H9 (cell line): ENCODE measurements around the gene NPAS2. TPM values are rescaled to one million over a fixed set of nuclear protein-coding genes. Genes with fewer than 3 reads are reported as not detected.

Source experiments
- DNase-seq: peaks from one replicate; pipeline ENCODE4 v3.0.0-alpha.2; 2017
- H2AFZ ChIP-seq: one replicate; pipeline ENCODE4 v1.6.1; 2013; ENCODE audit warnings: mild to moderate bottlenecking, low read length, control low read depth, moderate library complexity
- H2AK5ac ChIP-seq: 2 replicates; pipeline ENCODE4 v1.6.1; 2013; ENCODE audit warnings: low read length, control low read depth, mixed read lengths; ENCODE audit not compliant: insufficient read length
- H2BK120ac ChIP-seq: one replicate; pipeline ENCODE4 v1.6.1; 2013; ENCODE audit warnings: low read depth, mild to moderate bottlenecking, low read length, control low read depth, inconsistent platforms; ENCODE audit not compliant: poor library complexity, severe bottlenecking
- H2BK12ac ChIP-seq: 2 replicates; pipeline ENCODE4 v1.6.1; 2013; ENCODE audit warnings: low read length, control low read depth, mixed read lengths, low read depth; ENCODE audit not compliant: insufficient read length
- H2BK15ac ChIP-seq: 2 replicates; pipeline ENCODE4 v1.6.1; 2013; ENCODE audit warnings: low read depth, low read length, control low read depth
- H2BK20ac ChIP-seq: one replicate; pipeline ENCODE4 v1.6.1; 2013; ENCODE audit warnings: low read depth, mild to moderate bottlenecking, low read length, control low read depth, inconsistent platforms; ENCODE audit not compliant: poor library complexity, severe bottlenecking
- H2BK5ac ChIP-seq: 2 replicates; pipeline ENCODE4 v1.6.1; 2013; ENCODE audit warnings: low read length, control low read depth, mixed read lengths; ENCODE audit not compliant: insufficient read length
- H3K14ac ChIP-seq: 2 replicates; pipeline ENCODE4 v1.6.1; 2013; ENCODE audit warnings: low read length, control low read depth; ENCODE audit not compliant: insufficient read depth
- H3K18ac ChIP-seq: 2 replicates; pipeline ENCODE4 v1.6.1; 2013; ENCODE audit warnings: low read depth, mild to moderate bottlenecking, mixed read lengths, low read length, control low read depth; ENCODE audit not compliant: insufficient read length
- H3K23ac ChIP-seq: 2 replicates; pipeline ENCODE4 v1.6.1; 2013; ENCODE audit warnings: low read length, control low read depth, mixed read lengths, low read depth; ENCODE audit not compliant: insufficient read length
- H3K23me2 ChIP-seq: 2 replicates; pipeline ENCODE4 v1.6.1; 2013; ENCODE audit warnings: low read depth, mild to moderate bottlenecking, mixed read lengths, low read length, control low read depth; ENCODE audit not compliant: insufficient read length, poor library complexity, severe bottlenecking
- H3K27ac ChIP-seq: 2 replicates; pipeline ENCODE4 v1.5.1; 2013; ENCODE audit warnings: low read length, control low read depth, mixed read lengths, low read depth; ENCODE audit not compliant: insufficient read length
- H3K27me3 ChIP-seq: 2 replicates; pipeline ENCODE4 v1.6.1; 2013; ENCODE audit warnings: low read length, control low read depth, inconsistent platforms; ENCODE audit not compliant: insufficient read depth
- H3K4ac ChIP-seq: 2 replicates; pipeline ENCODE4 v1.6.1; 2013; ENCODE audit warnings: low read depth, mild to moderate bottlenecking, control low read depth, inconsistent platforms, low read length, moderate library complexity
- H3K4me1 ChIP-seq: 2 replicates; pipeline ENCODE4 v1.6.1; 2013; ENCODE audit warnings: low read length, control low read depth, inconsistent platforms; ENCODE audit not compliant: insufficient read depth
- H3K4me2 ChIP-seq: 2 replicates; pipeline ENCODE4 v1.6.1; 2013; ENCODE audit warnings: low read length, control low read depth, mixed read lengths; ENCODE audit not compliant: insufficient read length, insufficient read depth
- H3K56ac ChIP-seq: 2 replicates; pipeline ENCODE4 v1.6.1; 2013; ENCODE audit warnings: low read depth, mild to moderate bottlenecking, mixed read lengths, low read length, control low read depth; ENCODE audit not compliant: insufficient read length
- H3K79me1 ChIP-seq: 2 replicates; pipeline ENCODE4 v1.6.1; 2013; ENCODE audit warnings: low read depth, mild to moderate bottlenecking, moderate library complexity, low read length, control low read depth, inconsistent platforms; ENCODE audit not compliant: insufficient read depth, poor library complexity, severe bottlenecking
- H3K79me2 ChIP-seq: 2 replicates; pipeline ENCODE4 v1.6.1; 2013; ENCODE audit warnings: low read length, control low read depth, inconsistent platforms; ENCODE audit not compliant: insufficient read depth
- H3K9ac ChIP-seq: 2 replicates; pipeline ENCODE4 v1.6.1; 2013; ENCODE audit warnings: low read length, control low read depth, mixed read lengths; ENCODE audit not compliant: insufficient read length; ENCODE audit errors: extremely low read depth
- H3K9me3 ChIP-seq: one replicate; pipeline ENCODE4 v1.6.1; 2013; ENCODE audit warnings: low read depth, low read length, inconsistent platforms; ENCODE audit not compliant: control insufficient read depth
- H3T11ph ChIP-seq: one replicate; pipeline ENCODE4 v1.6.1; 2013; ENCODE audit warnings: mild to moderate bottlenecking, low read length, control low read depth, inconsistent platforms
- H4K20me1 ChIP-seq: one replicate; pipeline ENCODE4 v1.6.1; 2013; ENCODE audit not compliant: control insufficient read depth, insufficient read length, insufficient read depth
- H4K5ac ChIP-seq: 2 replicates; pipeline ENCODE4 v1.6.1; 2013; ENCODE audit warnings: low read depth, mild to moderate bottlenecking, mixed read lengths, low read length, control low read depth; ENCODE audit not compliant: insufficient read length
- H4K8ac ChIP-seq: replicated peaks from 2 replicates; pipeline ENCODE4 v1.6.1; 2013; ENCODE audit warnings: low read length, control low read depth, mixed read lengths, low read depth; ENCODE audit not compliant: insufficient read length
- H4K91ac ChIP-seq: 2 replicates; pipeline ENCODE4 v1.6.1; 2013; ENCODE audit warnings: low read depth, mild to moderate bottlenecking, moderate library complexity, mixed read lengths, low read length, control low read depth; ENCODE audit not compliant: insufficient read length
- H3K27ac Mint-ChIP-seq, 3 experiments: 2 replicates in 2 of 3; 3 replicates in 1 of 3; pipeline ENCODE4 v1.8.0; 2020 to 2021; ENCODE audit warnings: mixed read lengths in 3 of 3, mild to moderate bottlenecking in 1 of 3, moderate library complexity in 1 of 3
- H3K27me3 Mint-ChIP-seq: 2 replicates; pipeline ENCODE4 v1.8.0; 2021; ENCODE audit warnings: low read depth, mild to moderate bottlenecking, moderate library complexity, mixed read lengths
- H3K36me3 Mint-ChIP-seq, 3 experiments: 2 replicates in 2 of 3; 3 replicates in 1 of 3; pipeline ENCODE4 v1.8.0; 2020 to 2021; ENCODE audit warnings: low read depth in 3 of 3, mixed read lengths in 3 of 3; ENCODE audit not compliant: insufficient read depth in 1 of 3
- H3K4me1 Mint-ChIP-seq, 2 experiments: 2 replicates each; pipeline ENCODE4 v1.8.0; 2020; ENCODE audit warnings: mixed read lengths in 2 of 2
- H3K4me3 Mint-ChIP-seq, 2 experiments: 2 replicates in 1 of 2; 3 replicates in 1 of 2; pipeline ENCODE4 v1.8.0; 2020 to 2021; ENCODE audit warnings: mild to moderate bottlenecking in 2 of 2, mixed read lengths in 2 of 2, moderate library complexity in 1 of 2
- H3K9me3 Mint-ChIP-seq, 2 experiments: 2 replicates in 1 of 2; 3 replicates in 1 of 2; pipeline ENCODE4 v1.8.0; 2020; ENCODE audit warnings: mild to moderate bottlenecking in 2 of 2, mixed read lengths in 2 of 2, moderate library complexity in 1 of 2
- CTCF ChIP-seq: fragments of 200-600 bp; sonication (generic); conservative IDR thresholded peaks from 3 replicates; pipeline ENCODE4 v1.8.0; 2021; ENCODE audit warnings: antibody characterized with exemption, mild to moderate bottlenecking
- WGBS: extraction: QIAGEN DNeasy Blood & Tissue Kit; methylation state at CpG from one replicate; pipeline ENCODE4 v1.1.7; 2013; ENCODE audit warnings: missing lambda C conversion rate, low lambda C conversion rate, mixed read lengths; ENCODE audit not compliant: insufficient read length; ENCODE audit errors: extremely low coverage; 5-methylcytosine and 5-hydroxymethylcytosine counted together
- total RNA-seq: library from RNA; stranded (reverse); gene quantifications from 2 replicates; pipeline ENCODE4 v1.2.1, GENCODE V29; 2021

Gene NPAS2
- total RNA-seq, 1 experiment from 2014 or later: 1.3 TPM

- H3K27me3 Mint-ChIP-seq: peaks cover 4% of the 10 kb centered on the region
- no peak overlapping the region for H4K91ac ChIP-seq
- H2BK5ac ChIP-seq: no peak overlapping the region
- H3T11ph ChIP-seq: no peak overlapping the region
- H3K14ac ChIP-seq: no peak overlapping the region
- H3K23me2 ChIP-seq: no peaks in the 10 kb centered on the region
- H2BK15ac ChIP-seq: no peak overlapping the region
- no peak overlapping the region for H3K56ac ChIP-seq
- no peak overlapping the region for H4K8ac ChIP-seq
- TF ChIP-seq CTCF: no peak
- H3K4me1 Mint-ChIP-seq: peaks cover 14 to 20% of the 10 kb centered on the region in 2 experiments
- H3K9me3 Mint-ChIP-seq: no peaks in the 10 kb centered on the region; a peak in 1 of 5 replicates
- no peak overlapping the region for H3K9ac ChIP-seq
- H2AK5ac ChIP-seq: no peak overlapping the region
- H3K9me3 ChIP-seq: no peaks in the 10 kb centered on the region
- H3K4me2 ChIP-seq: no peak overlapping the region
- H3K23ac ChIP-seq: no peak overlapping the region
- no peak overlapping the region for H2BK12ac ChIP-seq
- H3K27ac Mint-ChIP-seq: no peak overlapping the region
- no peaks in the 10 kb centered on the region for H3K4me1 ChIP-seq
- no peak for DNase-seq
- no peaks in the 10 kb centered on the region for H3K79me1 ChIP-seq
- no CpG with 5 or more reads among the region's 11 CpGs for WGBS
- H2BK120ac ChIP-seq: no peak overlapping the region
- no peaks in the 10 kb centered on the region for H3K27me3 ChIP-seq
- H3K18ac ChIP-seq: no peak overlapping the region
- peaks cover 5% of the 10 kb centered on the region for H4K20me1 ChIP-seq
- H3K79me2 ChIP-seq: no peaks in the 10 kb centered on the region
- no peak overlapping the region for H2BK20ac ChIP-seq
- H4K5ac ChIP-seq: no peak overlapping the region
- no peak overlapping the region for H3K4me3 Mint-ChIP-seq
- H2AFZ ChIP-seq: no peak overlapping the region
- H3K36me3 Mint-ChIP-seq: no peaks in the 10 kb centered on the region; a peak in 1 of 7 replicates
- H3K4ac ChIP-seq: no peak overlapping the region
- H3K27ac ChIP-seq: no peak overlapping the region
Observed at GRCh38 chr2:100986157-100986556, 166.2 kb downstream of the NPAS2 start.
